CD8-positive, alpha-beta memory T cell (primary cell): Measurements from ENCODE around the gene RGPD4. TPM values are rescaled to one million over a fixed set of nuclear protein-coding genes. Genes with fewer than 3 reads are reported as not detected.
"Not testable (repeated sequence)": the region's sequence is repeated elsewhere in the genome, so short reads cannot be mapped to it uniquely, and the experiment has no call there.

ENCODE experiments used
- CTCF ChIA-PET: fragments of 350-600 bp; sonication (Branson Sonifier 250); formaldehyde crosslinking; loops from one replicate; lab custom pipeline; 2021; ENCODE audit warnings: antibody characterized with exemption; lab: Charles Lee
- POLR2A ChIA-PET: fragments of 350-600 bp; sonication (Branson Sonifier 250); formaldehyde crosslinking; loops from one replicate; lab custom pipeline; 2021; ENCODE audit warnings: antibody characterized with exemption; lab: Charles Lee
- DNase-seq, 5 donors: peaks; one replicate each; pipeline versions ENCODE4 v3.0.0 to v3.0.0-alpha.2; 2020 to 2022; ENCODE audit warnings: mixed read lengths in 1 of 5
- H3K27ac ChIP-seq: one replicate; pipeline ENCODE4 v1.7.0; 2013; ENCODE audit warnings: low read depth, mild to moderate bottlenecking, low read length, moderate library complexity
- H3K27me3 ChIP-seq: 2 replicates; pipeline ENCODE4 v1.7.0; 2013; ENCODE audit warnings: low read length, mild to moderate bottlenecking; ENCODE audit not compliant: insufficient read depth, poor library complexity, severe bottlenecking
- H3K36me3 ChIP-seq: 2 replicates; pipeline ENCODE4 v1.7.0; 2013; ENCODE audit warnings: mild to moderate bottlenecking, low read length, moderate library complexity; ENCODE audit not compliant: insufficient read depth
- H3K4me1 ChIP-seq: 2 replicates; pipeline ENCODE4 v1.7.0; 2013; ENCODE audit warnings: mild to moderate bottlenecking, low read length, moderate library complexity; ENCODE audit not compliant: insufficient read depth
- H3K4me3 ChIP-seq: 2 replicates; pipeline ENCODE4 v1.7.0; 2013; ENCODE audit warnings: mild to moderate bottlenecking, low read length
- H3K9me3 ChIP-seq: 2 replicates; pipeline ENCODE4 v1.7.0; 2013; ENCODE audit warnings: mild to moderate bottlenecking, low read length
- H3K27ac Mint-ChIP-seq, 8 donors: one replicate each; pipeline ENCODE4 v1.8.0; 2020 to 2021; ENCODE audit warnings: mixed read lengths in 8 of 8, mild to moderate bottlenecking in 6 of 8, inconsistent platforms in 3 of 8, moderate library complexity in 3 of 8
- H3K27me3 Mint-ChIP-seq, 2 donors: one replicate each; pipeline ENCODE4 v1.8.0; 2020 to 2021; ENCODE audit warnings: mixed read lengths in 2 of 2, mild to moderate bottlenecking in 1 of 2, moderate library complexity in 1 of 2
- H3K36me3 Mint-ChIP-seq, 3 donors: one replicate each; pipeline ENCODE4 v1.8.0; 2020 to 2021; ENCODE audit warnings: mixed read lengths in 3 of 3, inconsistent platforms in 1 of 3, mild to moderate bottlenecking in 1 of 3
- H3K4me1 Mint-ChIP-seq, 3 donors: one replicate each; pipeline ENCODE4 v1.8.0; 2020 to 2021; ENCODE audit warnings: mixed read lengths in 3 of 3, inconsistent platforms in 1 of 3, mild to moderate bottlenecking in 1 of 3
- H3K4me3 Mint-ChIP-seq, 7 donors: one replicate each; pipeline ENCODE4 v1.8.0; 2020 to 2021; ENCODE audit warnings: mixed read lengths in 7 of 7, mild to moderate bottlenecking in 6 of 7, moderate library complexity in 4 of 7, inconsistent platforms in 2 of 7
- H3K9me3 Mint-ChIP-seq, 5 donors: one replicate each; pipeline ENCODE4 v1.8.0; 2020 to 2022; ENCODE audit warnings: mixed read lengths in 5 of 5, mild to moderate bottlenecking in 3 of 5, moderate library complexity in 2 of 5, inconsistent platforms in 1 of 5
- polyA plus RNA-seq: library from polyadenylated mRNA; unstranded; fragments of 300-500 nt; fragmentation: Illumina TruSeq; gene quantifications from one replicate; pipeline ENCODE4 v1.2.3, GENCODE V29; 2021
- total RNA-seq, 2 experiments: library from RNA; stranded (reverse); gene quantifications; one replicate each; pipeline ENCODE4 v1.2.3, GENCODE V29; 2021

The RGPD4 gene
- total and polyA plus RNA-seq, 3 experiments from 2014 or later: 0.64 to 0.72 TPM; not detected in 1

GRCh38 chr2:107825206-107825563 lies 1.5 kb upstream of the RGPD4 start:
- ChIA-PET POLR2A (no interaction called here), CTCF (no interaction called here)
- H3K27ac ChIP-seq: no peak overlapping the region
- no peak overlapping the region for H3K4me3 Mint-ChIP-seq
- no peak for DNase-seq
- H3K9me3 Mint-ChIP-seq: peaks cover 0 to 3% (median 0%) of the 10 kb centered on the region in 5 donors
- H3K4me1 ChIP-seq: no peaks in the 10 kb centered on the region
- H3K4me1 Mint-ChIP-seq: no peaks in the 10 kb centered on the region
- no peaks in the 10 kb centered on the region for H3K36me3 ChIP-seq
- H3K9me3 ChIP-seq: no peaks in the 10 kb centered on the region
- H3K27me3 ChIP-seq: no peaks in the 10 kb centered on the region
- no peak overlapping the region for H3K27ac Mint-ChIP-seq
- no peaks in the 10 kb centered on the region for H3K36me3 Mint-ChIP-seq
- no peak overlapping the region for H3K4me3 ChIP-seq
- peaks cover 0 to 2% of the 10 kb centered on the region in 2 donors for H3K27me3 Mint-ChIP-seq

- CTCF ChIA-PET, H3K4me3 ChIP-seq, H3K27ac ChIP-seq, H3K27me3 Mint-ChIP-seq, H3K27ac Mint-ChIP-seq, H3K4me3 Mint-ChIP-seq, H3K27me3 ChIP-seq, H3K9me3 ChIP-seq, DNase-seq, H3K36me3 Mint-ChIP-seq, H3K9me3 Mint-ChIP-seq, H3K36me3 ChIP-seq, POLR2A ChIA-PET, H3K4me1 ChIP-seq, H3K4me1 Mint-ChIP-seq: not testable (repeated sequence)
Measured at GRCh38 chr2:107829514-107829913, 2.8 kb downstream of the RGPD4 start.

GRCh38 chr2:107833152-107833551 lies 6.5 kb downstream of the RGPD4 start:
- POLR2A ChIA-PET, H3K4me1 Mint-ChIP-seq, H3K4me1 ChIP-seq, H3K9me3 Mint-ChIP-seq, H3K4me3 ChIP-seq, H3K27me3 Mint-ChIP-seq, H3K36me3 ChIP-seq, H3K27me3 ChIP-seq, H3K36me3 Mint-ChIP-seq, DNase-seq, CTCF ChIA-PET, H3K27ac Mint-ChIP-seq, H3K9me3 ChIP-seq, H3K27ac ChIP-seq, H3K4me3 Mint-ChIP-seq: not testable (repeated sequence)

- H3K4me3 Mint-ChIP-seq, H3K27ac ChIP-seq, H3K4me1 Mint-ChIP-seq, CTCF ChIA-PET, H3K27ac Mint-ChIP-seq, H3K9me3 Mint-ChIP-seq, H3K4me1 ChIP-seq, H3K27me3 Mint-ChIP-seq, POLR2A ChIA-PET, H3K9me3 ChIP-seq, DNase-seq, H3K36me3 Mint-ChIP-seq, H3K27me3 ChIP-seq, H3K36me3 ChIP-seq, H3K4me3 ChIP-seq: not testable (repeated sequence)
Measured at GRCh38 chr2:107833618-107834017, 6.9 kb downstream of the RGPD4 start.

- H3K27me3 Mint-ChIP-seq, H3K4me3 ChIP-seq, H3K27ac ChIP-seq, H3K9me3 ChIP-seq, H3K4me1 ChIP-seq, H3K4me3 Mint-ChIP-seq, H3K27ac Mint-ChIP-seq, POLR2A ChIA-PET, H3K27me3 ChIP-seq, H3K36me3 ChIP-seq, H3K36me3 Mint-ChIP-seq, DNase-seq, H3K9me3 Mint-ChIP-seq, H3K4me1 Mint-ChIP-seq, CTCF ChIA-PET: not testable (repeated sequence)
Measured at GRCh38 chr2:107916121-107916520, 89.4 kb downstream of the RGPD4 start.

GRCh38 chr2:107916696-107917370 lies 90.1 kb downstream of the RGPD4 start:
- H3K4me3 ChIP-seq, H3K27ac ChIP-seq, H3K4me3 Mint-ChIP-seq, H3K4me1 ChIP-seq, H3K27ac Mint-ChIP-seq, H3K9me3 Mint-ChIP-seq, POLR2A ChIA-PET, H3K9me3 ChIP-seq, CTCF ChIA-PET, H3K4me1 Mint-ChIP-seq, H3K36me3 Mint-ChIP-seq, DNase-seq, H3K27me3 Mint-ChIP-seq, H3K36me3 ChIP-seq, H3K27me3 ChIP-seq: not testable (repeated sequence)

GRCh38 chr2:107927034-107927534 lies 100.4 kb downstream of the RGPD4 start:
- no peak for DNase-seq
- no peaks in the 10 kb centered on the region for H3K36me3 ChIP-seq
- POLR2A ChIA-PET: no interaction called here
- H3K27me3 ChIP-seq: no peaks in the 10 kb centered on the region
- Mint-ChIP-seq H3K4me1 (no peaks in the 10 kb centered on the region), H3K9me3 (peaks cover 0 to 2% (median 0%) of the 10 kb centered on the region in 5 donors), H3K36me3 (no peaks in the 10 kb centered on the region), H3K27ac (no peak overlapping the region), H3K4me3 (no peak overlapping the region), H3K27me3 (peaks cover 0 to under 1% of the 10 kb centered on the region in 2 donors)
- no peak overlapping the region for H3K27ac ChIP-seq
- no peaks in the 10 kb centered on the region for H3K4me1 ChIP-seq
- no peaks in the 10 kb centered on the region for H3K9me3 ChIP-seq
- CTCF ChIA-PET: no interaction called here
- H3K4me3 ChIP-seq: no peak overlapping the region

- Histone ChIP-seq H3K27me3 (no peaks in the 10 kb centered on the region), H3K4me3 (no peak overlapping the region), H3K27ac (no peak overlapping the region), H3K9me3 (no peaks in the 10 kb centered on the region), H3K36me3 (no peaks in the 10 kb centered on the region), H3K4me1 (no peaks in the 10 kb centered on the region)
- CTCF ChIA-PET: no interaction called here
- peaks cover 0 to 3% (median 0%) of the 10 kb centered on the region in 5 donors for H3K9me3 Mint-ChIP-seq
- DNase-seq: no peak
- H3K27ac Mint-ChIP-seq: no peak overlapping the region
- POLR2A ChIA-PET: no interaction called here
- peaks cover 0 to 8% of the 10 kb centered on the region in 2 donors for H3K27me3 Mint-ChIP-seq
- no peak overlapping the region for H3K4me3 Mint-ChIP-seq
- H3K4me1 Mint-ChIP-seq: no peaks in the 10 kb centered on the region
- no peaks in the 10 kb centered on the region for H3K36me3 Mint-ChIP-seq
Measured at GRCh38 chr2:107931412-107931811, 104.7 kb downstream of the RGPD4 start.
